HepG2 (cell line): Measurements from ENCODE around the gene FOSL2. TPM values are rescaled to one million over a fixed set of nuclear protein-coding genes. Genes with fewer than 3 reads are reported as not detected.

Experiments used
- AHR ChIP-seq: IDR thresholded peaks from 2 replicates; pipeline ENCODE4 v1.6.1; 2018; ENCODE audit warnings: missing genetic modification reagents, missing compliant biosample characterization
- CCDC6 ChIP-seq: sonication (generic); formaldehyde crosslinking; IDR thresholded peaks from 2 replicates; pipeline ENCODE4 v1.8.1; 2022; ENCODE audit warnings: mild to moderate bottlenecking, missing genetic modification reagents, moderate library complexity
- FLYWCH1 ChIP-seq: sonication (generic); formaldehyde crosslinking; IDR thresholded peaks from 2 replicates; pipeline ENCODE4 v1.8.1; 2023; ENCODE audit warnings: mild to moderate bottlenecking, missing genetic modification reagents
- HIVEP1 ChIP-seq: sonication (generic); formaldehyde crosslinking; IDR thresholded peaks from 2 replicates; pipeline ENCODE4 v1.4.0; 2020; ENCODE audit warnings: mild to moderate bottlenecking, missing genetic modification reagents
- HMGA1 ChIP-seq: sonication (generic); formaldehyde crosslinking; conservative IDR thresholded peaks from 2 replicates; pipeline ENCODE4 v1.4.0; 2020; ENCODE audit warnings: missing genetic modification reagents
- IKZF5 ChIP-seq: IDR thresholded peaks from 2 replicates; pipeline ENCODE4 v1.6.1; 2018; ENCODE audit warnings: missing genetic modification reagents, mild to moderate bottlenecking, missing compliant biosample characterization
- JUND ChIP-seq: sonication (generic); formaldehyde crosslinking; IDR thresholded peaks from 2 replicates; pipeline ENCODE4 v1.8.0; 2022; ENCODE audit warnings: mild to moderate bottlenecking, missing genetic modification reagents
- KAT8 ChIP-seq: IDR thresholded peaks from 2 replicates; pipeline ENCODE4 v1.6.1; 2016; ENCODE audit warnings: missing genetic modification reagents, missing compliant biosample characterization
- MIER2 ChIP-seq: IDR thresholded peaks from 2 replicates; pipeline ENCODE4 v1.6.1; 2016; ENCODE audit warnings: missing biosample characterization, missing genetic modification reagents
- NFATC3 ChIP-seq: sonication (generic); formaldehyde crosslinking; IDR thresholded peaks from 2 replicates; pipeline ENCODE4 v1.5.1; 2020; ENCODE audit warnings: mild to moderate bottlenecking, missing genetic modification reagents
- NKX3-1 ChIP-seq: sonication (generic); formaldehyde crosslinking; IDR thresholded peaks from 2 replicates; pipeline ENCODE4 v1.5.0; 2020; ENCODE audit warnings: missing genetic modification reagents
- PCBP2 ChIP-seq: fragments of 200-400 bp; formaldehyde crosslinking; optimal IDR thresholded peaks from 2 replicates; pipeline ENCODE3; 2018; ENCODE audit warnings: low read length, low read depth; ENCODE audit not compliant: poor library complexity, severe bottlenecking
- RFX1 ChIP-seq: fragments of 450-650 bp; IDR thresholded peaks from 2 replicates; pipeline ENCODE4 v1.6.1; 2017
- SNAPC5 ChIP-seq: sonication (generic); formaldehyde crosslinking; IDR thresholded peaks from 2 replicates; pipeline ENCODE4 v1.8.1; 2023; ENCODE audit warnings: mild to moderate bottlenecking, missing genetic modification reagents, borderline replicate concordance
- SP5 ChIP-seq: IDR thresholded peaks from 2 replicates; pipeline ENCODE4 v1.6.1; 2016; ENCODE audit warnings: low read depth, borderline replicate concordance
- SRSF4 ChIP-seq: fragments of 200-400 bp; formaldehyde crosslinking; IDR thresholded peaks from one replicate; pipeline ENCODE4 v1.6.1; 2018; ENCODE audit warnings: mild to moderate bottlenecking, low read depth, low read length, moderate library complexity; ENCODE audit not compliant: poor library complexity, severe bottlenecking
- SRSF9 ChIP-seq: fragments of 200-400 bp; formaldehyde crosslinking; IDR thresholded peaks from 2 replicates; pipeline ENCODE4 v1.6.1; 2018; ENCODE audit warnings: borderline replicate concordance, mild to moderate bottlenecking, low read depth, low read length; ENCODE audit not compliant: insufficient read depth, poor library complexity, severe bottlenecking
- THAP11 ChIP-seq: IDR thresholded peaks from 2 replicates; pipeline ENCODE4 v1.6.1; 2016; ENCODE audit warnings: missing biosample characterization, missing genetic modification reagents
- THAP8 ChIP-seq: sonication (generic); formaldehyde crosslinking; IDR thresholded peaks from 2 replicates; pipeline ENCODE4 v1.5.1; 2020; ENCODE audit warnings: missing genetic modification reagents, mild to moderate bottlenecking, borderline replicate concordance
- YY1 ChIP-seq: IDR thresholded peaks from 2 replicates; pipeline ENCODE4 v1.6.1; 2011; ENCODE audit warnings: low read length, low read depth, moderate library complexity, mild to moderate bottlenecking; ENCODE audit not compliant: insufficient read depth, insufficient replicate concordance
- ZFP62 ChIP-seq: sonication (generic); formaldehyde crosslinking; IDR thresholded peaks from 2 replicates; pipeline ENCODE4 v1.4.0; 2020; ENCODE audit warnings: missing genetic modification reagents
- ZNF17 ChIP-seq: sonication (generic); formaldehyde crosslinking; IDR thresholded peaks from 2 replicates; pipeline ENCODE4 v1.5.0; 2020; ENCODE audit warnings: mild to moderate bottlenecking, missing genetic modification reagents
- ZNF33A ChIP-seq: sonication (generic); formaldehyde crosslinking; IDR thresholded peaks from 2 replicates; pipeline ENCODE4 v1.5.1; 2020; ENCODE audit warnings: missing genetic modification reagents, mild to moderate bottlenecking, moderate library complexity, borderline replicate concordance
- ZNF468 ChIP-seq: sonication (generic); formaldehyde crosslinking; IDR thresholded peaks from 2 replicates; pipeline ENCODE4 v1.8.0; 2022; ENCODE audit warnings: mild to moderate bottlenecking, moderate library complexity, missing genetic modification reagents
- ZNF597 ChIP-seq: sonication (generic); formaldehyde crosslinking; IDR thresholded peaks from 2 replicates; pipeline ENCODE4 v1.5.0; 2020; ENCODE audit warnings: missing genetic modification reagents
- ZNF761 ChIP-seq: sonication (generic); formaldehyde crosslinking; conservative IDR thresholded peaks from 2 replicates; pipeline ENCODE4 v1.4.0; 2020; ENCODE audit warnings: mild to moderate bottlenecking, missing genetic modification reagents
- ZNF780A ChIP-seq: sonication (generic); formaldehyde crosslinking; IDR thresholded peaks from 2 replicates; pipeline ENCODE4 v1.8.0; 2022; ENCODE audit warnings: mild to moderate bottlenecking, missing genetic modification reagents, moderate library complexity
- ZNF792 ChIP-seq: IDR thresholded peaks from 2 replicates; pipeline ENCODE4 v1.6.1; 2016
- ZNF850 ChIP-seq: sonication (generic); formaldehyde crosslinking; conservative IDR thresholded peaks from 2 replicates; pipeline ENCODE4 v1.9.0; 2021; ENCODE audit warnings: mild to moderate bottlenecking, missing genetic modification reagents
- polyA plus RNA-seq, 8 experiments: library from polyadenylated mRNA; depleted of rRNA in 3 of 8; stranded (reverse) in 7 of 8; unstranded in 1 of 8; fragments of >200 nt; fragmentation: Illumina TruSeq in 4 of 8; extraction: Trizol in 4 of 8; gene quantifications; 2 replicates each; pipeline versions ENCODE4 v1.2.1 to v1.2.3, GENCODE V29; 2011 to 2016; ENCODE audit warnings: low read depth in 4 of 8, missing spikeins in 1 of 8, mixed read lengths in 1 of 8; ENCODE audit not compliant: insufficient read depth in 1 of 8
- total RNA-seq, 5 experiments: library from RNA; depleted of rRNA; stranded (reverse); fragments of >200 nt; fragmentation: Illumina TruSeq; extraction: Trizol; gene quantifications; 2 replicates each; pipeline ENCODE4 v1.2.3, GENCODE V29; 2016; ENCODE audit warnings: low read depth in 1 of 5

Gene FOSL2
- total and polyA plus RNA-seq, 2 of the 13 experiments (the other 11 are each of a cell fraction or from before 2014, with no cell fraction given) = 3.4 to 18.1 TPM

GRCh38 chr2:28390241-28390745 lies 2.4 kb upstream of the FOSL2 start (continued):
- TF ChIP-seq JUND (CRISPR knock-in tag) (no peak), SRSF9 (no peak), HMGA1 (CRISPR knock-in tag) (no peak), KAT8 (peak; percentile 41), AHR (no peak), SP5 (0 out of 2 replicates have a peak, but pooled peaks have one; percentile 33), RFX1 (no peak), THAP8 (CRISPR knock-in tag) (no peak), ZNF792 (CRISPR knock-in tag) (no peak), SNAPC5 (CRISPR knock-in tag) (no peak), YY1 (peak; percentile 23), ZNF17 (no peak), PCBP2 (no peak), THAP11 (CRISPR knock-in tag) (no peak; the same call in 1 of the 2 replicates), ZNF597 (CRISPR knock-in tag) (no peak), SRSF4 (no peak), ZNF850 (no peak), ZNF468 (no peak), ZNF761 (CRISPR knock-in tag) (no peak), CCDC6 (no peak; the same call in 1 of the 2 replicates), NFATC3 (CRISPR knock-in tag) (no peak), ZNF33A (CRISPR knock-in tag) (no peak), MIER2 (CRISPR knock-in tag) (no peak), IKZF5 (CRISPR knock-in tag) (no peak; the same call in 1 of the 2 replicates), ZFP62 (no peak), FLYWCH1 (CRISPR knock-in tag) (no peak), HIVEP1 (CRISPR knock-in tag) (peak; percentile 82), NKX3-1 (CRISPR knock-in tag) (no peak), ZNF780A (CRISPR knock-in tag) (peak; percentile 63; the same call in 1 of the 2 replicates)
